Measurements from ENCODE around the gene C19orf25. TPM values are rescaled to one million over a fixed set of nuclear protein-coding genes. Genes with fewer than 3 reads are reported as not detected.

The C19orf25 gene
- total and polyA plus RNA-seq, 9 of the 15 experiments (the other 6 are each of a cell fraction or from before 2014, with no cell fraction given): 0.79 to 96.0 (median 36.1) TPM

- TF ChIP-seq STAT5A (IDR thresholded peaks at IDR 0.05; ENCODE audit: borderline replicate concordance, low read length) (no peak), FUS (optimal IDR thresholded peaks at IDR 0.05; ENCODE audit: low read depth, low read length) (peak; percentile 81), POLR2A (conservative IDR thresholded peaks at IDR 0.05) (peak; percentile 86), RBM22 (IDR thresholded peaks at IDR 0.05; ENCODE audit: low read depth, low read length, poor library complexity, severe bottlenecking) (peak; percentile 62), HMGN3 (IDR thresholded peaks at IDR 0.05; ENCODE audit: borderline replicate concordance, extremely low read depth, insufficient read length, low read depth, low read length) (peak; percentile 41), GABPB1 (CRISPR knock-in tag; IDR thresholded peaks at IDR 0.05) (no peak), NRF1 (conservative IDR thresholded peaks at IDR 0.05 in 1 of 2, IDR thresholded peaks at IDR 0.05 in 1 of 2) (peak; percentile 82 to 83; a peak in 2 of 4 replicates), HDAC1 (IDR thresholded peaks at IDR 0.05) (peak in 1 of 2 experiments; percentile 33; a peak in 1 of 4 replicates), TBP (optimal IDR thresholded peaks at IDR 0.05; ENCODE audit: low read depth, low read length) (peak; percentile 51), ZNF239 (CRISPR knock-in tag; IDR thresholded peaks at IDR 0.05) (no peak), TRIM24 (IDR thresholded peaks at IDR 0.05) (peak in 1 of 2 experiments; percentile 31; a peak in 1 of 4 replicates), ZFP36 (IDR thresholded peaks at IDR 0.05; ENCODE audit: low read depth, low read length, partially characterized antibody) (no peak), MNT (conservative IDR thresholded peaks at IDR 0.05) (peak in 1 of 2 experiments; percentile 70; a peak in 2 of 4 replicates), POLR3G (IDR thresholded peaks at IDR 0.05; ENCODE audit: extremely low read depth, insufficient read length, insufficient replicate concordance) (no peak), KDM1A (IDR thresholded peaks at IDR 0.05) (peak in 1 of 2 experiments; percentile 19; a peak in 2 of 4 replicates), PHF20 (IDR thresholded peaks at IDR 0.05; ENCODE audit: partially characterized antibody) (peak; percentile 28), THAP12 (CRISPR knock-in tag; IDR thresholded peaks at IDR 0.05) (peak; percentile 89), PTBP1 (IDR thresholded peaks at IDR 0.05; ENCODE audit: low read depth, low read length) (0 out of 2 replicates have a peak, but pooled peaks have one; percentile 44)
These were observed 12.3 kb upstream of the C19orf25 start, which contains the start of gene REEP6 (continued) for GRCh38 chr19:1491114-1491848.

Data from K562 (cell line).